ENCODE results near the gene CAMK2N1.

DNA sequence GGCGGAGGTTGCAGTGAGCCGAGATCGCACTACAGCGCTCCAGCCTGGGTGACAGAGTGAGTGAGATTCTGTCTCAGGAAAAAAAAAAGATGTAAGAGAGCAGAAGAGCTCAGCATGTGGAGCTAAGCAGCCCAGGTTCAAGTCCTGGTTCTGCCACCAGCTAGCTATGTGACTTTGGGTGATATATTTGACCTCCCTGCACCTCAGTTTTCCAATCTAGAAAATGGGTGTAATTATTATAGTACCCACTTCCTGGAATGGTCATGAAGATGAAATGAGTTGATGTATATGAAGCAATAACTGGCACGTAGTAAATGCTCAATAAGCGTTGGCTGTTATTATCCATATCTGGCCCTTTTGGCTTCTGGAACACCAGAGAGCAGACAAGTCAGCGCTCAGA, 38.2 kb downstream of the CAMK2N1 start:
- TF ChIP-seq CTCF (conservative IDR thresholded peaks at IDR 0.05 in 1 of 2, IDR thresholded peaks at IDR 0.05 in 1 of 2; ENCODE audit: extremely low read depth in 1 of 2, insufficient read depth in 1 of 2, low read depth in 1 of 2, low read length in 2 of 2) (no peak), EZH2 (IDR thresholded peaks at IDR 0.05; ENCODE audit: borderline replicate concordance, low read length) (no peak)

Measured in mammary epithelial cell (primary cell).